GM23338 (cell line): ENCODE data around the gene PADI1. TPM values are rescaled to one million over a fixed set of nuclear protein-coding genes. Genes with fewer than 3 reads are reported as not detected.

Source experiments
- ATAC-seq: fragments of 200-7000 bp; cut with Tn5 transposase; 3 replicates; pipeline ENCODE4 v1.9.1; 2020
- DNase-seq: peaks from one replicate; pipeline ENCODE4 v3.0.0-alpha.2; 2015; ENCODE audit warnings: low spot score
- H2AFZ ChIP-seq: fragments of 200-600 bp; sonication (generic); 2 replicates; pipeline ENCODE4 v1.8.0; 2016; ENCODE audit warnings: antibody characterized with exemption, mild to moderate bottlenecking, moderate library complexity
- H3F3A ChIP-seq: fragments of 200-600 bp; sonication (generic); replicated peaks from 2 replicates; pipeline ENCODE4 v1.8.0; 2017; ENCODE audit warnings: antibody characterized with exemption, mixed run types, low read depth
- H3K27ac ChIP-seq: fragments of 200-600 bp; sonication (generic); 2 replicates; pipeline ENCODE4 v1.6.1; 2016; ENCODE audit warnings: low read depth
- H3K27me3 ChIP-seq: fragments of 200-600 bp; sonication (generic); 2 replicates; pipeline ENCODE4 v1.8.0; 2016; ENCODE audit warnings: mild to moderate bottlenecking, mixed run types, moderate library complexity; ENCODE audit not compliant: insufficient read depth
- H3K36me3 ChIP-seq: fragments of 200-600 bp; sonication (generic); 2 replicates; pipeline ENCODE4 v1.8.0; 2016; ENCODE audit warnings: mild to moderate bottlenecking; ENCODE audit not compliant: insufficient read depth
- H3K4me1 ChIP-seq: fragments of 200-600 bp; sonication (generic); 2 replicates; pipeline ENCODE4 v1.8.0; 2016; ENCODE audit warnings: mild to moderate bottlenecking, moderate library complexity; ENCODE audit not compliant: insufficient read depth
- H3K4me2 ChIP-seq: fragments of 200-600 bp; sonication (generic); 2 replicates; pipeline ENCODE4 v1.7.1; 2017; ENCODE audit warnings: mixed run types
- H3K4me3 ChIP-seq: fragments of 200-600 bp; sonication (generic); 2 replicates; pipeline ENCODE4 v1.6.1; 2016; ENCODE audit warnings: mixed run types
- H3K79me2 ChIP-seq: fragments of 200-600 bp; sonication (generic); replicated peaks from 2 replicates; pipeline ENCODE4 v1.8.0; 2017; ENCODE audit warnings: mild to moderate bottlenecking; ENCODE audit not compliant: insufficient read depth
- H3K9me2 ChIP-seq: fragments of 200-600 bp; sonication (generic); 2 replicates; pipeline ENCODE4 v1.8.0; 2017; ENCODE audit not compliant: insufficient read depth
- H4K20me1 ChIP-seq: fragments of 200-600 bp; sonication (generic); replicated peaks from 2 replicates; pipeline ENCODE4 v1.8.0; 2017; ENCODE audit warnings: mild to moderate bottlenecking; ENCODE audit not compliant: insufficient read depth
- H3K27ac Mint-ChIP-seq: 2 replicates; pipeline ENCODE4 v1.8.0; 2020; ENCODE audit warnings: inconsistent platforms, mild to moderate bottlenecking, moderate library complexity, mixed read lengths
- H3K27me3 Mint-ChIP-seq: 3 replicates; pipeline ENCODE4 v1.8.0; 2022; ENCODE audit warnings: low read depth, mild to moderate bottlenecking, moderate library complexity, mixed read lengths, inconsistent platforms; ENCODE audit not compliant: insufficient read depth, poor library complexity
- H3K36me3 Mint-ChIP-seq: 3 replicates; pipeline ENCODE4 v1.8.0; 2021; ENCODE audit warnings: low read depth, mild to moderate bottlenecking, inconsistent platforms, moderate library complexity, mixed read lengths
- H3K4me1 Mint-ChIP-seq: 3 replicates; pipeline ENCODE4 v1.8.0; 2020; ENCODE audit warnings: mild to moderate bottlenecking, inconsistent platforms, mixed read lengths
- H3K4me3 Mint-ChIP-seq: 3 replicates; pipeline ENCODE4 v1.8.0; 2021; ENCODE audit warnings: moderate library complexity, mild to moderate bottlenecking, inconsistent platforms, mixed read lengths
- H3K9me3 Mint-ChIP-seq: 3 replicates; pipeline ENCODE4 v1.8.0; 2020; ENCODE audit warnings: moderate library complexity, mild to moderate bottlenecking, inconsistent platforms, mixed read lengths
- CREB1 ChIP-seq: fragments of 250-450 bp; sonication (Bioruptor Pico); IDR thresholded peaks from 2 replicates; pipeline ENCODE4 v1.5.0; 2020; ENCODE audit warnings: low read depth, mild to moderate bottlenecking, moderate library complexity
- EZH2 ChIP-seq: fragments of 200-600 bp; sonication (generic); IDR thresholded peaks from one replicate; pipeline ENCODE4 v1.8.0; 2017; ENCODE audit warnings: antibody characterized with exemption, mild to moderate bottlenecking, low read depth; ENCODE audit not compliant: unreplicated experiment
- EZH2phosphoT487 ChIP-seq: fragments of 200-600 bp; sonication (generic); IDR thresholded peaks from one replicate; pipeline ENCODE4 v1.8.1; 2018; ENCODE audit warnings: antibody characterized with exemption; ENCODE audit not compliant: unreplicated experiment
- JUNB ChIP-seq: IDR thresholded peaks from one replicate; pipeline ENCODE4 v1.6.1; 2016; ENCODE audit warnings: antibody characterized with exemption; ENCODE audit not compliant: unreplicated experiment
- NANOG ChIP-seq: IDR thresholded peaks from 2 replicates; pipeline ENCODE4 v1.6.1; 2016; ENCODE audit warnings: antibody characterized with exemption, borderline replicate concordance
- POLR2AphosphoS5 ChIP-seq: IDR thresholded peaks from 2 replicates; pipeline ENCODE4 v1.6.1; 2016; ENCODE audit warnings: antibody characterized with exemption, low read depth
- STAT1 ChIP-seq: IDR thresholded peaks from one replicate; pipeline ENCODE4 v1.6.1; 2016; ENCODE audit warnings: antibody characterized with exemption; ENCODE audit not compliant: unreplicated experiment
- ZNF114 ChIP-seq: fragments of 250-450 bp; sonication (Bioruptor Pico); IDR thresholded peaks from 2 replicates; pipeline ENCODE4 v1.5.0; 2020; ENCODE audit warnings: mild to moderate bottlenecking, moderate library complexity
- ZNF331 ChIP-seq: fragments of 250-450 bp; sonication (Bioruptor Pico); IDR thresholded peaks from 2 replicates; pipeline ENCODE4 v1.5.0; 2020; ENCODE audit warnings: low read depth, mild to moderate bottlenecking, moderate library complexity
- polyA plus RNA-seq: library from polyadenylated mRNA; unstranded; fragments of >200 nt; fragmentation: Nextera tagmentation; extraction: Ambion mirVana; gene quantifications from 2 replicates; pipeline ENCODE4 v1.2.1, GENCODE V29; 2016
- total RNA-seq: library from RNA; depleted of rRNA; stranded (reverse); fragments of >200 nt; shearing (Covaris generic); gene quantifications from 2 replicates; pipeline ENCODE4 v1.2.3, GENCODE V29; 2014
- TF ChIP-seq, protein P1 (sequence below): IDR thresholded peaks from one replicate; pipeline ENCODE4 v1.6.1; 2018; ENCODE audit warnings: antibody characterized with exemption; ENCODE audit not compliant: unreplicated experiment
- TF ChIP-seq, protein P2 (sequence below): IDR thresholded peaks from 2 replicates; pipeline ENCODE4 v1.6.1; 2016; ENCODE audit warnings: antibody characterized with exemption
- TF ChIP-seq, protein P3 (sequence below): fragments of 250-450 bp; sonication (Bioruptor Pico); IDR thresholded peaks from 2 replicates; pipeline ENCODE4 v1.5.0; 2020; ENCODE audit warnings: mild to moderate bottlenecking, moderate library complexity
- TF ChIP-seq, protein P4 (sequence below), 2 experiments: fragments of 200-600 bp in 1 of 2; sonication (generic) in 1 of 2; conservative IDR thresholded peaks; 2 replicates each; pipeline versions ENCODE4 v1.5.1 to v1.6.1; 2016 to 2017; ENCODE audit warnings: antibody characterized with exemption in 2 of 2, low read depth in 2 of 2, mild to moderate bottlenecking in 2 of 2, moderate library complexity in 1 of 2

PADI1 gene
- total and polyA plus RNA-seq, 2 experiments from 2014 or later, result 0.26 to 0.28 TPM

DNA sequence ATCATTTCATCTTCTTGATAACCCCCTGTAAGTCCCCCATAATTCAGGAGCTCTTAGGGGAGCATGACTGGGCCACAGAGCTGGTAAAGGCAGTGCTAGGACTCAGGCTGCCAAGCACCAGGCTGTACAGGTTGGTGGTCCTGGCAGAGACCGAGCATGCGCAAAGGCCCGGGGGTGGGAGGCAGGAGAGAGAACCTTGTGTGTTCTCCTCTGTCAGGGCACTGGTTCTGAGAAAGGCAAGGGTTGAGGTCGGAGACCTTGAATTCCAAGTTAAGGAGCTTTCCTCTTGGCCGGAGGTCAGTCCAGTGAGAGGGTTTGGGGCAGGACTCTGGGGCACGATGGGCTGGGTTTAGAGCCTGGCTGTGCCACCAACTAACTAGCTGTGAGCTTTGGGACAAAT is 67.1 kb downstream of the PADI1 start:
- Mint-ChIP-seq H3K27ac (no peak overlapping the region), H3K4me1 (no peaks in the 10 kb centered on the region), H3K36me3 (no peaks in the 10 kb centered on the region), H3K9me3 (no peaks in the 10 kb centered on the region; the same call in 2 of the 3 replicates), H3K27me3 (peaks cover 4% of the 10 kb centered on the region), H3K4me3 (no peak overlapping the region)
- no peak for DNase-seq
- no peaks in the 10 kb centered on the region; the same call in 1 of the 2 replicates for H4K20me1 ChIP-seq
- no peak for ATAC-seq
- no peaks in the 10 kb centered on the region for H3K36me3 ChIP-seq
- no peak overlapping the region for H3K4me3 ChIP-seq
- H3K27me3 ChIP-seq, result no peaks in the 10 kb centered on the region
- H3K4me1 ChIP-seq, result no peaks in the 10 kb centered on the region
- H3K4me2 ChIP-seq, result no peak overlapping the region
- H3K27ac ChIP-seq, result no peak overlapping the region
- TF ChIP-seq EZH2, result no peak
- TF ChIP-seq, protein P1, sequence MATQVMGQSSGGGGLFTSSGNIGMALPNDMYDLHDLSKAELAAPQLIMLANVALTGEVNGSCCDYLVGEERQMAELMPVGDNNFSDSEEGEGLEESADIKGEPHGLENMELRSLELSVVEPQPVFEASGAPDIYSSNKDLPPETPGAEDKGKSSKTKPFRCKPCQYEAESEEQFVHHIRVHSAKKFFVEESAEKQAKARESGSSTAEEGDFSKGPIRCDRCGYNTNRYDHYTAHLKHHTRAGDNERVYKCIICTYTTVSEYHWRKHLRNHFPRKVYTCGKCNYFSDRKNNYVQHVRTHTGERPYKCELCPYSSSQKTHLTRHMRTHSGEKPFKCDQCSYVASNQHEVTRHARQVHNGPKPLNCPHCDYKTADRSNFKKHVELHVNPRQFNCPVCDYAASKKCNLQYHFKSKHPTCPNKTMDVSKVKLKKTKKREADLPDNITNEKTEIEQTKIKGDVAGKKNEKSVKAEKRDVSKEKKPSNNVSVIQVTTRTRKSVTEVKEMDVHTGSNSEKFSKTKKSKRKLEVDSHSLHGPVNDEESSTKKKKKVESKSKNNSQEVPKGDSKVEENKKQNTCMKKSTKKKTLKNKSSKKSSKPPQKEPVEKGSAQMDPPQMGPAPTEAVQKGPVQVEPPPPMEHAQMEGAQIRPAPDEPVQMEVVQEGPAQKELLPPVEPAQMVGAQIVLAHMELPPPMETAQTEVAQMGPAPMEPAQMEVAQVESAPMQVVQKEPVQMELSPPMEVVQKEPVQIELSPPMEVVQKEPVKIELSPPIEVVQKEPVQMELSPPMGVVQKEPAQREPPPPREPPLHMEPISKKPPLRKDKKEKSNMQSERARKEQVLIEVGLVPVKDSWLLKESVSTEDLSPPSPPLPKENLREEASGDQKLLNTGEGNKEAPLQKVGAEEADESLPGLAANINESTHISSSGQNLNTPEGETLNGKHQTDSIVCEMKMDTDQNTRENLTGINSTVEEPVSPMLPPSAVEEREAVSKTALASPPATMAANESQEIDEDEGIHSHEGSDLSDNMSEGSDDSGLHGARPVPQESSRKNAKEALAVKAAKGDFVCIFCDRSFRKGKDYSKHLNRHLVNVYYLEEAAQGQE, result no peak
- TF ChIP-seq JUNB, result no peak
- no peak for TF ChIP-seq ZNF114 (CRISPR knock-in tag)
- no peak for TF ChIP-seq CREB1 (CRISPR knock-in tag)
- TF ChIP-seq, protein P2, sequence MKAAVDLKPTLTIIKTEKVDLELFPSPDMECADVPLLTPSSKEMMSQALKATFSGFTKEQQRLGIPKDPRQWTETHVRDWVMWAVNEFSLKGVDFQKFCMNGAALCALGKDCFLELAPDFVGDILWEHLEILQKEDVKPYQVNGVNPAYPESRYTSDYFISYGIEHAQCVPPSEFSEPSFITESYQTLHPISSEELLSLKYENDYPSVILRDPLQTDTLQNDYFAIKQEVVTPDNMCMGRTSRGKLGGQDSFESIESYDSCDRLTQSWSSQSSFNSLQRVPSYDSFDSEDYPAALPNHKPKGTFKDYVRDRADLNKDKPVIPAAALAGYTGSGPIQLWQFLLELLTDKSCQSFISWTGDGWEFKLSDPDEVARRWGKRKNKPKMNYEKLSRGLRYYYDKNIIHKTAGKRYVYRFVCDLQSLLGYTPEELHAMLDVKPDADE, result no peak
- no peak for TF ChIP-seq ZNF331
- TF ChIP-seq, protein P3, sequence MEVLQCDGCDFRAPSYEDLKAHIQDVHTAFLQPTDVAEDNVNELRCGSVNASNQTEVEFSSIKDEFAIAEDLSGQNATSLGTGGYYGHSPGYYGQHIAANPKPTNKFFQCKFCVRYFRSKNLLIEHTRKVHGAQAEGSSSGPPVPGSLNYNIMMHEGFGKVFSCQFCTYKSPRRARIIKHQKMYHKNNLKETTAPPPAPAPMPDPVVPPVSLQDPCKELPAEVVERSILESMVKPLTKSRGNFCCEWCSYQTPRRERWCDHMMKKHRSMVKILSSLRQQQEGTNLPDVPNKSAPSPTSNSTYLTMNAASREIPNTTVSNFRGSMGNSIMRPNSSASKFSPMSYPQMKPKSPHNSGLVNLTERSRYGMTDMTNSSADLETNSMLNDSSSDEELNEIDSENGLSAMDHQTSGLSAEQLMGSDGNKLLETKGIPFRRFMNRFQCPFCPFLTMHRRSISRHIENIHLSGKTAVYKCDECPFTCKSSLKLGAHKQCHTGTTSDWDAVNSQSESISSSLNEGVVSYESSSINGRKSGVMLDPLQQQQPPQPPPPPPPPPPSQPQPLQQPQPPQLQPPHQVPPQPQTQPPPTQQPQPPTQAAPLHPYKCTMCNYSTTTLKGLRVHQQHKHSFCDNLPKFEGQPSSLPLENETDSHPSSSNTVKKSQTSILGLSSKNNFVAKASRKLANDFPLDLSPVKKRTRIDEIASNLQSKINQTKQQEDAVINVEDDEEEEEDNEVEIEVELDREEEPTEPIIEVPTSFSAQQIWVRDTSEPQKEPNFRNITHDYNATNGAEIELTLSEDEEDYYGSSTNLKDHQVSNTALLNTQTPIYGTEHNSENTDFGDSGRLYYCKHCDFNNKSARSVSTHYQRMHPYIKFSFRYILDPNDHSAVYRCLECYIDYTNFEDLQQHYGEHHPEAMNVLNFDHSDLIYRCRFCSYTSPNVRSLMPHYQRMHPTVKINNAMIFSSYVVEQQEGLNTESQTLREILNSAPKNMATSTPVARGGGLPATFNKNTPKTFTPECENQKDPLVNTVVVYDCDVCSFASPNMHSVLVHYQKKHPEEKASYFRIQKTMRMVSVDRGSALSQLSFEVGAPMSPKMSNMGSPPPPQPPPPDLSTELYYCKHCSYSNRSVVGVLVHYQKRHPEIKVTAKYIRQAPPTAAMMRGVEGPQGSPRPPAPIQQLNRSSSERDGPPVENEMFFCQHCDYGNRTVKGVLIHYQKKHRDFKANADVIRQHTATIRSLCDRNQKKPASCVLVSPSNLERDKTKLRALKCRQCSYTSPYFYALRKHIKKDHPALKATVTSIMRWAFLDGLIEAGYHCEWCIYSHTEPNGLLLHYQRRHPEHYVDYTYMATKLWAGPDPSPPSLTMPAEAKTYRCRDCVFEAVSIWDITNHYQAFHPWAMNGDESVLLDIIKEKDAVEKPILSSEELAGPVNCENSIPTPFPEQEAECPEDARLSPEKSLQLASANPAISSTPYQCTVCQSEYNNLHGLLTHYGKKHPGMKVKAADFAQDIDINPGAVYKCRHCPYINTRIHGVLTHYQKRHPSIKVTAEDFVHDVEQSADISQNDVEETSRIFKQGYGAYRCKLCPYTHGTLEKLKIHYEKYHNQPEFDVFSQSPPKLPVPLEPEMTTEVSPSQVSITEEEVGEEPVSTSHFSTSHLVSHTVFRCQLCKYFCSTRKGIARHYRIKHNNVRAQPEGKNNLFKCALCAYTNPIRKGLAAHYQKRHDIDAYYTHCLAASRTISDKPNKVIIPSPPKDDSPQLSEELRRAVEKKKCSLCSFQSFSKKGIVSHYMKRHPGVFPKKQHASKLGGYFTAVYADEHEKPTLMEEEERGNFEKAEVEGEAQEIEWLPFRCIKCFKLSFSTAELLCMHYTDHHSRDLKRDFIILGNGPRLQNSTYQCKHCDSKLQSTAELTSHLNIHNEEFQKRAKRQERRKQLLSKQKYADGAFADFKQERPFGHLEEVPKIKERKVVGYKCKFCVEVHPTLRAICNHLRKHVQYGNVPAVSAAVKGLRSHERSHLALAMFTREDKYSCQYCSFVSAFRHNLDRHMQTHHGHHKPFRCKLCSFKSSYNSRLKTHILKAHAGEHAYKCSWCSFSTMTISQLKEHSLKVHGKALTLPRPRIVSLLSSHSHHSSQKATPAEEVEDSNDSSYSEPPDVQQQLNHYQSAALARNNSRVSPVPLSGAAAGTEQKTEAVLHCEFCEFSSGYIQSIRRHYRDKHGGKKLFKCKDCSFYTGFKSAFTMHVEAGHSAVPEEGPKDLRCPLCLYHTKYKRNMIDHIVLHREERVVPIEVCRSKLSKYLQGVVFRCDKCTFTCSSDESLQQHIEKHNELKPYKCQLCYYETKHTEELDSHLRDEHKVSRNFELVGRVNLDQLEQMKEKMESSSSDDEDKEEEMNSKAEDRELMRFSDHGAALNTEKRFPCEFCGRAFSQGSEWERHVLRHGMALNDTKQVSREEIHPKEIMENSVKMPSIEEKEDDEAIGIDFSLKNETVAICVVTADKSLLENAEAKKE (CRISPR knock-in tag), result no peak
- TF ChIP-seq, protein P4, sequence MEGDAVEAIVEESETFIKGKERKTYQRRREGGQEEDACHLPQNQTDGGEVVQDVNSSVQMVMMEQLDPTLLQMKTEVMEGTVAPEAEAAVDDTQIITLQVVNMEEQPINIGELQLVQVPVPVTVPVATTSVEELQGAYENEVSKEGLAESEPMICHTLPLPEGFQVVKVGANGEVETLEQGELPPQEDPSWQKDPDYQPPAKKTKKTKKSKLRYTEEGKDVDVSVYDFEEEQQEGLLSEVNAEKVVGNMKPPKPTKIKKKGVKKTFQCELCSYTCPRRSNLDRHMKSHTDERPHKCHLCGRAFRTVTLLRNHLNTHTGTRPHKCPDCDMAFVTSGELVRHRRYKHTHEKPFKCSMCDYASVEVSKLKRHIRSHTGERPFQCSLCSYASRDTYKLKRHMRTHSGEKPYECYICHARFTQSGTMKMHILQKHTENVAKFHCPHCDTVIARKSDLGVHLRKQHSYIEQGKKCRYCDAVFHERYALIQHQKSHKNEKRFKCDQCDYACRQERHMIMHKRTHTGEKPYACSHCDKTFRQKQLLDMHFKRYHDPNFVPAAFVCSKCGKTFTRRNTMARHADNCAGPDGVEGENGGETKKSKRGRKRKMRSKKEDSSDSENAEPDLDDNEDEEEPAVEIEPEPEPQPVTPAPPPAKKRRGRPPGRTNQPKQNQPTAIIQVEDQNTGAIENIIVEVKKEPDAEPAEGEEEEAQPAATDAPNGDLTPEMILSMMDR (conservative IDR thresholded peaks at IDR 0.05; ENCODE audit: low read depth in 2 of 2), result no peak
- no peak for TF ChIP-seq EZH2phosphoT487
- no peak for TF ChIP-seq POLR2AphosphoS5
- TF ChIP-seq STAT1, result no peak
- TF ChIP-seq NANOG, result no peak
- H3K9me2 ChIP-seq, result no peaks in the 10 kb centered on the region
- H3F3A ChIP-seq, result no peaks in the 10 kb centered on the region
- H3K79me2 ChIP-seq, result no peaks in the 10 kb centered on the region
- H2AFZ ChIP-seq, result no peak overlapping the region
